ENCODE results near the gene CPT1B.

The CPT1B gene

DNA sequence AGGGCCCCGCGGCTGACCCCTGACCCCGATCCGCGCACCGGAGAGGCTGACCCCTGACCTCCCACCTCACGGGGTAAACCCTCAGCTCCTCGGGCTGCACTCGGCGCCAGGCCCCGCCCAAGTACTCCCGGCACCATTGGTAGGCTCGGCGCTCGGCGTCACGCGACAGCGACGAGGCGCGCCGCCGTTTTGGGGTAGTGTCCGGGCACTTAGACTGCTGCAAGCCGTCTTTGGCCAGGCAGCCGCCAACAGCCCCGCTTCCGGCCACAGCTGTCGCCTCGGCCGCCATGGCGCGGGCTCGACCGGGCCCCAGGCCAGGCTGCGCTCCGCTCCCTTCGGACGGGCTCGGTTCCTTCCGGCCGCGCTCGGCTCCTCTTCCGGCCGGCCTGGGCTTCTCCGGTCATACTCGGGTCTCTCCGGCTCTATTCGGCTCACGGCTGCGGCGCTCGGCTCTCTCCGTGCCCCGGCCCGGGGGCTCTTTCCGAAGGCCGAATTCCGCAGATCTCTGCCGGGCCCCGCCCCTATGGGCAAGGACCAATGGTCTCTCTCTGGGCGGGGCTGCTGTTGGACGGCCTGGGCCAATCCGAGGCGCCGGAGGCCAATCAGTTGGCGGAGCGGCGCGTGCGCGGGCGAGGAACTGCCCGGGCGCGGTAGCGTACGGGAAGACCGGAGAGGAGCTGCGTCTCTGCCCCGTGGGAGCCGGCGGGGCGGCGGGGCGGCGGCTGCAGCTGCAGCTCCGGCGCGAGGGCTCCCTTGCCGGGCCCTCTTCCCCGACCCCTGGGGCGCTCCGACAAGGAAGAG, 4.5 kb upstream of the CPT1B start, which contains the start of gene CHKB:
CHKB (minus strand) TSS at position 357 of the 801 bp plus-strand sequence; CDS start at position 289, 68 bp downstream.
- Mint-ChIP-seq H3K4me3 (peak within 1 kb of the TSS; percentile 93), H3K27me3 (no peaks in the 10 kb centered on the region), H3K4me1 (peaks cover 29% of the 10 kb centered on the region), H3K36me3 (peaks cover 21% of the 10 kb centered on the region), H3K9me3 (no peaks in the 10 kb centered on the region), H3K27ac (peak within 1 kb of the TSS; percentile 98)
- ATAC-seq, result peak; percentile 99

DNA sequence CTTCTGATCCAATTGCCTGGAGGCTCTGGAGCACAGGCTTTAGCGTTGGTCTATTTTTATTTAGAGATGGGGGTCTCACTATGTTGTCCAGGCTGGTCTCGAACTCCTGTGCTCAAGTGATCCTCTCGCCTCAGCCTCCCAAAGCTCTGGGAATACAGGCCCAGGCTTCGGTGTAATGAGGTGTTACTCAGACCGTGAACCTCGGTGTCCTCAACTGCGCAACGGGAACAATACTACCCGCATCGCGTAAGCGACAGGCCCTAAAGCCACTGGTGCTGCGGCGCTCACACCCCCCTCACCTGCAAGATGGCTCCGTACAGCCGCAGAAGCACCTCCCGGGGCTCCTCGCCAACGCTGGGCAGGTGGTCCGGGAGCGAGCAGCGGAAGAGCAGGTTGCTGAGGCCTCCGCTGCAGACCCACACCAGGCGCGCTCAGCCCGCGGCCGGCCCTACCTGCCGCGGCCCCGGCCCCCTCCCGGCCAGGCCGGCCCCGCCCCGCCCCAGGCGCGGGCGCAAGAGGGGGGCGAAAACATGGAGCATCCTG, 3.8 kb upstream of the CPT1B start:
- Mint-ChIP-seq H3K27me3 (no peaks in the 10 kb centered on the region), H3K36me3 (peaks cover 28% of the 10 kb centered on the region)

DNA sequence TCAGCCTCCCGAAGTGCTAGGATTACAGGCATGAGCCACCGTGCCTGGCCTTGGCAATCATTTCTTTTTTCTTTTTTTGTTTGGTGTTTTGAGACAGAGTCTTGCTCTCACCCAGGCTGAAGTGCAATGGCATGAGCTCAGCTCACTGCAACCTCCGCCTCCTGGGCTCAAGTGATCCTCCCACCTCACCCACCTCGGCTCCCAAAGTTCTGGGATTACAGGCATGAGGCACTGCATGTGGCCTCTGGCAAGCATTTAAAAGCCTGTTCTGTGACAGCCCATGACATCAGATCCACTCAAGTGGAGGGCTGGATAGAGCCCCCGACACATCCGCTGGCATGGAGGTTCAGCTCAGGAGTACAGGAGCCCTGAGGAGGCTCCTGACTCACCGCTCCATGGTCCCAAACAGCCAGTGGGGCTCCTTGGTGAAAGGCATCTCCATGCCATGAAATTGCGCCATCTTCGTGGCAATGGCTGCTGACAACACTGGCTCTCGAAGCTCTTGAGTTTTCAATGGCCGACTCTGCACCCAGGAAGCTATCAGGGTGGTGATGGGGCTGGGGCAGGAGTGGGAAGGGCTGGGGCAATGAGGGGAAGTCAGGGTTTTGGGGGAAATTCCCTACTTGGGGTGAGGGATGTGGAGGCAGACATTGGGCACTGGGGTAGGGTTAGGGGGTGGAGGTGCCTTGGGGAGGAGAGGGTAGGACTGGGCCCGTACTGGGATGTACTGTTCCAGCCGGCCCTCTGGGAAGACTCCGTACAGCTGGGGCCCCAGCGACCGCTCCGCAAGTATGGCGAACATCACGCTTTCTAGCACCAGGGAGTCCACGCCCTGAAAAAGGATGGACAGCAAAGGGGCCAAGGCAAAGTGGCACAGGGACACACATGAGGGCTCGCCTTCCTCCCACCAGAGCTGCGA, 3.1 kb upstream of the CPT1B start:
- H3K4me3 Mint-ChIP-seq, result peak overlapping the region; percentile 93
- peak overlapping the region; percentile 98 for H3K27ac Mint-ChIP-seq
- no peaks in the 10 kb centered on the region for H3K27me3 Mint-ChIP-seq
- ATAC-seq, result no peak
- H3K9me3 Mint-ChIP-seq, result no peaks in the 10 kb centered on the region
- H3K4me1 Mint-ChIP-seq, result peaks cover 29% of the 10 kb centered on the region
- H3K36me3 Mint-ChIP-seq, result peaks cover 35% of the 10 kb centered on the region

More for the DNA sequence above, 3.8 kb upstream of the CPT1B start:
- no peak for ATAC-seq
- H3K4me1 Mint-ChIP-seq, result peaks cover 29% of the 10 kb centered on the region
- H3K27ac Mint-ChIP-seq, result peak overlapping the region; percentile 98
- no peaks in the 10 kb centered on the region for H3K9me3 Mint-ChIP-seq
- H3K4me3 Mint-ChIP-seq, result peak overlapping the region; percentile 93

DNA sequence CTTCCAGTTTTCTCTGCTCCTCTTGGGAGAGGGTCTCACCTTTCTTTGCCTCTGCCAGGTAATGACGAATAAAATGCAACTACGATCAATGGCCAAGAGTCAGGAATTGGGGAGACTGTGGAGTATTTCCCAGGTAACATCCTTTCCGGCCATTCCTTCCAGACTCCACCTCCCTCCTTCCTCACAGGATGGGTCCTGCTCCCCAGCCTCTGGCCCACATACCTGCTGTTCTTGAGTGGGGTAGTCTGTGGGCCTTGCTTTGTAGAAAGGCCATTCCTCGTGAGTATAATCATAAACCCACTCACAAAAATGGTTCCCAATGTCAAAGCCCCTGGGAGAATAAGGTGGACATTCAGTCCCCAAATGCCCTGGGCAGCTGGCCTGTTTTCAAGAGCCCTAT, 1.5 kb upstream of the CPT1B start:
- Mint-ChIP-seq H3K27me3 (no peaks in the 10 kb centered on the region), H3K27ac (no peak overlapping the region), H3K4me3 (no peak overlapping the region), H3K4me1 (peaks cover 29% of the 10 kb centered on the region), H3K36me3 (peaks cover 49% of the 10 kb centered on the region), H3K9me3 (no peaks in the 10 kb centered on the region)
- ATAC-seq, result no peak

DNA sequence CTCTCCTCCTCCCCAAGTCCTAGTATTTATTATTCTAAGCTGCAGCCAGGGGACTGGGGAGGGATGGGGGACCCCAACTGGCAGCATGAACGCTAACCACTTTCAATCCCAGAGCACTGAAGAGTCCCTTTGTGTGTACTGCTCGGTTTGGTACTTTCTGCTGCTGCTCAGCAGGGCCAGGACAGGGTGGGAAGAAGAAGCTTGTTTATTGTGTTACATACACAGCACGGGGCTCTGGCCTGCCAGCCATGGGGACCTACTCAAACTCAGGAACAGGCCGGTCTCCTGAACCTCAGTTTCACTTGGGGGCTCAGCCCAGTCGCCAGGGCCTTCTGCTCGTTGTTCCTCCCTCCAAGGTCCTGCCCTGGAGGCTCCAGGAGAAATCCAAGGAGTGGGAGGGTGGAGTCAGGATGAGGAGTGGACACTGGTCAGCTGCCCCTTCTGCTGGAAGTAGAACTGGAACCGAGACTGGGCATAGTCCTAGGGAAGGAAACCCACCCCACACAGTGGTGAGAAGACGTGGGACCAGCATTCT, 616 bp upstream of the CPT1B start:
- Mint-ChIP-seq H3K27ac (no peak overlapping the region), H3K27me3 (no peaks in the 10 kb centered on the region), H3K9me3 (no peaks in the 10 kb centered on the region), H3K4me3 (no peak overlapping the region), H3K36me3 (peaks cover 49% of the 10 kb centered on the region), H3K4me1 (peaks cover 29% of the 10 kb centered on the region)
- no peak for ATAC-seq

DNA sequence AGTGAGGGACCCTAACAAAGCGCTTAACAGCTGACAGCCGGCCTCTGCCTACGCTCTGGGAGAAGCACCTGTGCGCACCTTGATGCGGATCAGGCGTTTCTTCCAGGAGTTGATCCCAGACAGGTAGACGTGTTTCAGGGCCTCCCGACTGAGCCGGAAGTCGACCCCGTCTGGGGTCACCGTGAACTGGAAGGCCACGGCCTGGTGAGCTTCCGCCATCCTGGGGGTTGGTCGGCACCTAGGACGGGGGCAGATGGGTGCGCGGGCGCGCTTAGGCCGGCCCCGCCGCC, 585 bp downstream of the CPT1B start:
- no peak for ATAC-seq
- H3K27ac Mint-ChIP-seq, result no peak overlapping the region
- H3K36me3 Mint-ChIP-seq, result peaks cover 54% of the 10 kb centered on the region
- no peak overlapping the region for H3K4me3 Mint-ChIP-seq
- peaks cover 26% of the 10 kb centered on the region for H3K4me1 Mint-ChIP-seq
- no peaks in the 10 kb centered on the region for H3K9me3 Mint-ChIP-seq
- no peaks in the 10 kb centered on the region for H3K27me3 Mint-ChIP-seq

DNA sequence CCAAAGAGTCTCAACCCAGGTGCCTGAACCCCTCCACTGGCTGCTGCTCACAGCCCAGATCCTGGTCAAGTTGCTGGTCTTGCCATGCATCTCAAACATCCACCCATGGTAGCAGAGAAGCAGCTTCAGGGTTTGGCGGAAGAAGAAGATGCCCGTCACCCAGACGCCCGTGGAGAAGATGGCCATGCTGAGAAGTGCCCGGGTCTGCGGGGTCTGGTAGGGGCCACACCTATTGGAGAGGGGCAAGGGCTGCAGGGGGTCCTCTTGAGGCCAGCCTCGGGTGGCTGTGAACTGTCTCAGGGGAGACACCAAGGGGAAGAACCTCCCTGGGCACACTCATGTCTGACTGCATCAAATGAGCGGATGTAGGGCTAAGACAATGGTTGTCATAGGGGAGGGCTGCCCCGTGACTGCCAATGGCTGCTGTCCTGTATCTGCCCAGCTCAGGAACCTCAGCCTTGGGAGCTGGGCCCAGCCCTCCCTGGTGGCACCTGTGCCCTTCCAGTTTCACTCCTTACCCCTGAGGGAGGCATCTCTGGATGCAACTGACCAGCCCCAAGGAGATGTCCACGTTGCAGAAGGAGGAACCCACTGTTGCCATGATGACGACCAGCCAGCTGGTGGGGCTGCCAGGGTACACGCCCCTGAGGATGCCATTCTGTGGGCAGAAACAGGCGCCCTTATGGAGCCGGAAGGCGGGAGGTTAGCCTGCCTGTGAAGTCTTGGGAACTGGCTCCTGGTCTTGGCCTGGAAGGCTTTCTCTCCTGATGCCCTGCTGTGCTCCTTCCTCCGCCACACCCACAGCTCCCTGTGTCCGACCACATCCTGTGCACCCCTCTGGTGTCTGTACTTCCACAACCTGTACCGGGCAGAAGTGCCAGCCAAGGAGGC, 1.2 kb downstream of the CPT1B start:
- no peak for ATAC-seq
- H3K36me3 Mint-ChIP-seq, result peaks cover 60% of the 10 kb centered on the region
- no peaks in the 10 kb centered on the region for H3K9me3 Mint-ChIP-seq
- H3K27ac Mint-ChIP-seq, result no peak overlapping the region
- H3K27me3 Mint-ChIP-seq, result no peaks in the 10 kb centered on the region
- H3K4me1 Mint-ChIP-seq, result peaks cover 30% of the 10 kb centered on the region
- H3K4me3 Mint-ChIP-seq, result no peak overlapping the region

DNA sequence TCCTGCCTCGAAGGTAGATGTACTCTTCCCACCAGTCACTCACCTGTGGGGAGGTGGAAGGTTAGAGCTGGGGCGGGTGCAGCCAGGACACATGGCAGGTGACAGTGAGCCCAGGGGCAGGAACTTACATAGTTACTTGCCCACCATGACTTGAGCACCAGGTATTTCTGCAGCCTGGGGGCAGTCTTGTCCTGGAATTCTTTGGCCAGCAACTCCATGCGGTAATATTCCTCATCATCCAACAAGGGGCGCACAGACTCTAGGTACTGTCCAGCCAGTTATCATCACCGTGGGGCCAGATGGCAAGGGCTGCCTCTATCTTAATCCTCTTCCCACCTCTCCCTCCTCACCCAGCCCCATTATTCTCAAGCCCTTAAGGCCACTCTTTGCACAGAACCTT, 2.2 kb downstream of the CPT1B start:
- Mint-ChIP-seq H3K36me3 (peaks cover 70% of the 10 kb centered on the region), H3K4me1 (peaks cover 22% of the 10 kb centered on the region), H3K27me3 (no peaks in the 10 kb centered on the region), H3K27ac (no peak overlapping the region), H3K9me3 (no peaks in the 10 kb centered on the region), H3K4me3 (no peak overlapping the region)
- ATAC-seq, result no peak

DNA sequence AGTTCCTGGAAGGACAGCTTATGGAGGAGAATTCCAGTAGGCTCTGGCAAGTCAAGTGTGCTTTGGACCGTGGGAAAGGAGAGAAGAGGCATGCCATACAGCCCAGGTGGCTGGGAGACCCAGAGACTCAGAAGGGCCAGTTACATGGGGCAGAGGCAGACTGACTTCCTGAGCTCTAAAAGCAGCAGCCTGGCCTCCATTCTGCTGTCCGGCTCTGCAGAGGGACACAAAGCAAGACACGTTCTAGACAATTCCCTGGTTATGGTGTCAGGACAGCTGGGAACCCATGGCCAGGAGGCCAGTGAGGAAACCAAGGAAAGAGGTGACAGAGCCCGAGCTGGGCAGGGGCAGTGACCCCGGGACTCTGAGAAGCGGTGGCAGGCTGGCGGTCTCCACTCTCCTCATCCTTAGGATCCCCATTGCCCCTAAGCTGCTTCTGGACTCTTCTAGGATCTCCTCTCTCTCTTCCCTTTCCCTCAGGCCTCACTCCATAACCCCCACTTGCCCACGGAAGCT, 2.7 kb downstream of the CPT1B start:
- Mint-ChIP-seq H3K4me1 (peaks cover 22% of the 10 kb centered on the region), H3K36me3 (peaks cover 71% of the 10 kb centered on the region), H3K4me3 (no peak overlapping the region), H3K27me3 (no peaks in the 10 kb centered on the region), H3K9me3 (no peaks in the 10 kb centered on the region), H3K27ac (no peak overlapping the region)
- no peak for ATAC-seq

DNA sequence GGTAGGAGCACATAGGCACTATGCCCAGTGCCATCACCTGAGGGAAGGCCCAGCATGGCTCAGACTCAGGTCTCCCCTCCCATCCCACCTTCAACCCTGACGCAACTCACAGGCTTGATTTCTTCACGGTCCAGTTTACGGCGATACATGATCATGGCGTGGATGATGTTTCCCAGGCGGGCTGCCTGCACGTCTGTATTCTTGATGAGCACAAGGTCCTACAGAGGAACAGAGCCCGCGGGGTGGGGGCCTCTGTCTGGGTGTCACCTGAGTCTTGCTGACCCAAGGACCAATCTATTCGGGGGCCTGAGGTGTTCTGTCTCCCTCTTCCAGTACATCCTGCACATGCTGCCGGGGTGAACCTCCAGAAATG, 3.9 kb downstream of the CPT1B start:
- no peak for ATAC-seq
- Mint-ChIP-seq H3K36me3 (peaks cover 71% of the 10 kb centered on the region), H3K27me3 (no peaks in the 10 kb centered on the region), H3K4me1 (peaks cover 22% of the 10 kb centered on the region), H3K9me3 (no peaks in the 10 kb centered on the region), H3K27ac (no peak overlapping the region), H3K4me3 (no peak overlapping the region)

DNA sequence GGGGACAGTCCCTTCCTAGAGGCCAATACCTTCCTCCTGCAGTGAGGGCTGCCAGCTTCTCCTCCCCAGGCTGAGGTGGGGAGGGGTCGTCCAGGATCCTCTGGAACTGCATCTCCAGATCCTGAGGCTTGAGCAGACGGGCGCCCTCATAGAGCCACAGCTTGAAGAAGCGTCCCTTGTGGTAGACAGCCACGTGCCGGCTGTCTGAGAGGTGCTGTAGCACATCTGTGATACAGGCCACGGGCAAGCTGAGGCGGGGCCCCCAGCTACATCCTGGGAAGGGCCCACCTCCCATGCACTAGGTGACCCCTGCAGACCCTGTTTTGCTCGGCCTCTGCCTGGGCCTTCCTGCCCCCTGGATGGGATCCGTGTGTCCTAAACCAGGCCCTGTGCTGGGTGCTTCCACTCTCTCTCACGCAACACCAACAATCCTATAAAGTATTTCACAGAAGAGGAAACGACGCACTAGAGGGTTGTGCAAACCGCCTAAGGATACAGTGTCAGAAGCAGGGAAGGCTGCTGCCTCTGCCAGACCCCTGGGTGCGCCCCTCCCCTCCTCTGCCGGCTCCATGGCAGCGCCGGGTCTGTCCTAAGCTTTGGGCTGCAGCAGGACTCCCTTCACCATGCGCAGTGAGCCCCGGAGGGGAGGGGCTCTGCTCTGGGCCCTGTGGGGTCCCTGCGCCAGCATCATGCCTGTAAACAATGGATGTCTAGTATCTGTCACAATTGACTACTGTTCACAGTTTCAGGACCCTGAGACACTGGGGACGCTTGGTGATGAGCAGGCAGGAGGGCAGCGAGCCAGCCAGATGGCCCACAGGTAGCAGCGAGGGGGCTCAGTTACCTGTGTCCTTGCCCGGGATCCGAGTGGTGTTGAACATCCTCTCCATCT, 4.5 kb downstream of the CPT1B start:
- H3K27me3 Mint-ChIP-seq, result no peaks in the 10 kb centered on the region
- H3K27ac Mint-ChIP-seq, result no peak overlapping the region
- H3K36me3 Mint-ChIP-seq, result peaks cover 71% of the 10 kb centered on the region
- no peak for ATAC-seq
- H3K4me3 Mint-ChIP-seq, result no peak overlapping the region
- H3K9me3 Mint-ChIP-seq, result no peaks in the 10 kb centered on the region
- peaks cover 22% of the 10 kb centered on the region for H3K4me1 Mint-ChIP-seq

DNA sequence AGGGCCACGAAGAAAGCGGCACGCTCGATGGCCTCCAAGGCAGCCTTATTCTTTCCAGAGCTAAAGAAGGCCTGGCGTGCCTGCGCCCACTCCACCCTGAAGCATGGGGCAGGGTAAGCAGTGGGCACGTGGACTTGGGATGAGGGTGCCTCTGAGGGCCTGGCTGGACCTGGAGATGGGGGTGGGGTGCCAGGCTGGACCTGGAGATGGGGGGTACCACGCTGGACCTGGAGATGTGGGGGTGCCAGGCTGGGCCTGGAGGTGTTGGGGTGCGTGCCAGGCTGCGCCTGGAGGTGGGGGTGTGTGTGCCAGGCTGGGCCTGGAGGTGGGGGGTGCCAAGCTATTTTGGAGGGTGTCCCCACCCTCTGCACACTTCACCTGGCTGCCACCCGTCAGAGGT, 5.3 kb downstream of the CPT1B start:
- no peaks in the 10 kb centered on the region for H3K27me3 Mint-ChIP-seq
- peaks cover 22% of the 10 kb centered on the region for H3K4me1 Mint-ChIP-seq
- peaks cover 74% of the 10 kb centered on the region for H3K36me3 Mint-ChIP-seq
- no peak overlapping the region for H3K4me3 Mint-ChIP-seq
- no peak for ATAC-seq
- H3K27ac Mint-ChIP-seq, result no peak overlapping the region
- H3K9me3 Mint-ChIP-seq, result no peaks in the 10 kb centered on the region

DNA sequence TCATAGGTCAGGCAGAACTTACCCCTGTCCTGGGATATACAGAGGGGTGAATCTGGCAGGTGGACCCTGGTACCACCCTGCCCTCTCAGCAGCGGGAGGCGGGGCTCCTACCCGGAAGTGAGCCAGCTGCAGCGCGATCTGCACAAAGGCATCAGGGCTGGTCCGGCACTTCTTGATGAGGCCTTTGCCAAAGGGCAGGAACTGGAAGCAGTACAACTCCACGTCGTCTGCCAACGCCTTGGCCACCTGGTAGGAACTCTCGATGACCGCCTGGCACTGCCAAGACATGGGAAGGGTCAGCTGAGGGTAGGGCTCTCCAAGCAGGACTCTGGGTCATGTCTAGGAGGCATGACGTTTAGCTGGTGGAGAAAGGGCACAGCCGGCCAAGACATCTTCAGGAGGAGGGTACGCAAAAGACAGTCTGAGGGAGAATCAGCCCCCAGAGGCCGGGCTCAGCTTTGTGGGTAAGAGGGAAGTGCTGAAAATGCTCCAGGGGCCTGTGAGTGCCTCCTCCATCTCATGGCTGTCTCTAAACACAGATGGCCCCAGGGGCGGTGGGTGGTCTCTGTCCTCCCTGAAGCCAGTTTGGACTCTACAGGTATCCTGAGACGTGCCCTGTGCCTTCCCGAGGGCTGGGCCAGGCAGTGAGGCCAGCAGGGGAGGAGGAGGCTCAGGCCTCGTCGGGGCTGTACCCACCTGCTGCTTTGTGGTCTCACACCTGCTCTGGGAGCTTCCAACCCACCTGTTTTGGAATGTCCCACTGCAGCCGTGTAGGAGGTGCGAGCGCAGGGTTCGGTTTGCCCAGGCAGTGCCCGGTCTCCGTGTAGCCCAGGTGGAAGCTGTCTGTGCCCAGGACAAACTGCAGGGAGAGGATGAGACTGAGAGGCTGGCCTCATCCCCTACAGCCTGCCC, 6.7 kb downstream of the CPT1B start:
- Mint-ChIP-seq H3K27ac (no peak overlapping the region), H3K4me3 (no peak overlapping the region), H3K36me3 (peaks cover 66% of the 10 kb centered on the region), H3K9me3 (no peaks in the 10 kb centered on the region), H3K4me1 (peaks cover 22% of the 10 kb centered on the region), H3K27me3 (no peaks in the 10 kb centered on the region)
- ATAC-seq, result no peak
